Measurements from ENCODE around the gene ZNF398.

The ZNF398 gene

GRCh38 chr7:149195180-149196150 is 48.2 kb downstream of the ZNF398 start, which contains the start of gene ZNF282:
ZNF282 (plus strand) TSS chr7:149195546; CDS start chr7:149195590, 44 bp downstream.
- H3K27ac ChIP-seq: peak within 1 kb of the TSS; percentile 94
- DNase-seq (ENCODE audit: low read depth, low spot score): peak; percentile 26

- peak overlapping the region; percentile 94 for H3K27ac ChIP-seq
- DNase-seq (ENCODE audit: low read depth, low spot score): no peak
These were observed 49.0 kb downstream of the ZNF398 start for GRCh38 chr7:149196151-149196704.

GRCh38 chr7:149196705-149197171 is 49.5 kb downstream of the ZNF398 start:
- peak overlapping the region; percentile 94 for H3K27ac ChIP-seq
- no peak for DNase-seq (ENCODE audit: low read depth, low spot score)

GRCh38 chr7:149197675-149198074 is 50.4 kb downstream of the ZNF398 start:
- H3K27ac ChIP-seq: peak overlapping the region; percentile 94
- peak; percentile 54 for DNase-seq (ENCODE audit: low read depth, low spot score)

GRCh38 chr7:149198161-149198816 is 51.0 kb downstream of the ZNF398 start:
- no peak for DNase-seq (ENCODE audit: low read depth, low spot score)
- peak overlapping the region; percentile 94 for H3K27ac ChIP-seq

- no peak for DNase-seq (ENCODE audit: low read depth, low spot score)
- H3K27ac ChIP-seq: peak overlapping the region; percentile 94
These were observed 52.2 kb downstream of the ZNF398 start for GRCh38 chr7:149199234-149199995.

- no peak overlapping the region for H3K27ac ChIP-seq
- DNase-seq (ENCODE audit: low read depth, low spot score): no peak
These were observed 55.6 kb downstream of the ZNF398 start for GRCh38 chr7:149202831-149203231.

GRCh38 chr7:149205690-149206381 is 58.6 kb downstream of the ZNF398 start:
- peak overlapping the region; percentile 23 for H3K27ac ChIP-seq
- no peak for DNase-seq (ENCODE audit: low read depth, low spot score)

GRCh38 chr7:149207324-149208035 is 60.2 kb downstream of the ZNF398 start:
- no peak overlapping the region for H3K27ac ChIP-seq
- DNase-seq (ENCODE audit: low read depth, low spot score): no peak

- no peak for DNase-seq (ENCODE audit: low read depth, low spot score)
- H3K27ac ChIP-seq: peak overlapping the region; percentile 40
These were observed 62.4 kb downstream of the ZNF398 start for GRCh38 chr7:149209518-149210269.

- no peak overlapping the region for H3K27ac ChIP-seq
- no peak for DNase-seq (ENCODE audit: low read depth, low spot score)
These were observed 63.3 kb downstream of the ZNF398 start for GRCh38 chr7:149210551-149210950.

- DNase-seq (ENCODE audit: low read depth, low spot score): no peak
- H3K27ac ChIP-seq: no peak overlapping the region
These were observed 66.9 kb downstream of the ZNF398 start for GRCh38 chr7:149214020-149214720.

- no peak for DNase-seq (ENCODE audit: low read depth, low spot score)
- no peak overlapping the region for H3K27ac ChIP-seq
These were observed 69.1 kb downstream of the ZNF398 start for GRCh38 chr7:149216402-149216801.

GRCh38 chr7:149217570-149217969 is 70.3 kb downstream of the ZNF398 start:
- H3K27ac ChIP-seq: no peak overlapping the region
- no peak for DNase-seq (ENCODE audit: low read depth, low spot score)

- H3K27ac ChIP-seq: peak overlapping the region; percentile 61
- no peak for DNase-seq (ENCODE audit: low read depth, low spot score)
These were observed 71.5 kb downstream of the ZNF398 start for GRCh38 chr7:149218469-149219420.

GRCh38 chr7:149220534-149220933 is 73.3 kb downstream of the ZNF398 start:
- no peak for DNase-seq (ENCODE audit: low read depth, low spot score)
- peak overlapping the region; percentile 61 for H3K27ac ChIP-seq
